ENCODE data around the gene REEP1. TPM values are rescaled to one million over a fixed set of nuclear protein-coding genes. Genes with fewer than 3 reads are reported as not detected.

REEP1 gene
- total and polyA plus RNA-seq, 2 of the 4 experiments (the other 2 are of a cell fraction): under 0.01 to 0.03 TPM

- no peak overlapping the region for H3K4ac ChIP-seq (ENCODE audit: low read depth, low read length)
- BruUV-seq (replicated peaks): no TSS peak
- peaks cover 9% of the 10 kb centered on the region for H3K36me3 ChIP-seq (ENCODE audit: control insufficient read depth, insufficient read depth, low read length)
- no peak for TF ChIP-seq CEBPB (IDR thresholded peaks at IDR 0.05; ENCODE audit: low read depth, low read length)
- no peak for TF ChIP-seq CHD1 (IDR thresholded peaks at IDR 0.05; ENCODE audit: low read depth, low read length)
- TF ChIP-seq MAFK (IDR thresholded peaks at IDR 0.05; ENCODE audit: low read depth, low read length): no peak
- TF ChIP-seq RFX5 (IDR thresholded peaks at IDR 0.05; ENCODE audit: low read depth, low read length): no peak
- TF ChIP-seq CTCF (conservative IDR thresholded peaks at IDR 0.05; ENCODE audit: low read depth, low read length): no peak
- no peak for TF ChIP-seq MAZ (IDR thresholded peaks at IDR 0.05; ENCODE audit: borderline replicate concordance, low read depth, low read length)
- TF ChIP-seq ELK1 (IDR thresholded peaks at IDR 0.05; ENCODE audit: borderline replicate concordance, low read depth, low read length): no peak
- no peak for TF ChIP-seq FOS (IDR thresholded peaks at IDR 0.05; ENCODE audit: low read depth, low read length)
- TF ChIP-seq, protein P1, sequence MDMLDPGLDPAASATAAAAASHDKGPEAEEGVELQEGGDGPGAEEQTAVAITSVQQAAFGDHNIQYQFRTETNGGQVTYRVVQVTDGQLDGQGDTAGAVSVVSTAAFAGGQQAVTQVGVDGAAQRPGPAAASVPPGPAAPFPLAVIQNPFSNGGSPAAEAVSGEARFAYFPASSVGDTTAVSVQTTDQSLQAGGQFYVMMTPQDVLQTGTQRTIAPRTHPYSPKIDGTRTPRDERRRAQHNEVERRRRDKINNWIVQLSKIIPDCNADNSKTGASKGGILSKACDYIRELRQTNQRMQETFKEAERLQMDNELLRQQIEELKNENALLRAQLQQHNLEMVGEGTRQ (IDR thresholded peaks at IDR 0.05; ENCODE audit: low read depth, low read length): no peak
- no peak for TF ChIP-seq MXI1 (IDR thresholded peaks at IDR 0.05; ENCODE audit: borderline replicate concordance, low read depth, low read length)
- TF ChIP-seq SMC3 (IDR thresholded peaks at IDR 0.05; ENCODE audit: low read depth, low read length): no peak
- no peak overlapping the region for H4K91ac ChIP-seq (ENCODE audit: insufficient read depth, low read depth, low read length)
- H2AK5ac ChIP-seq (ENCODE audit: low read depth, low read length): no peak overlapping the region
- no peak overlapping the region for H2AK9ac ChIP-seq (replicated peaks; ENCODE audit: low read depth, low read length, poor library complexity)
- H2BK20ac ChIP-seq (ENCODE audit: low read depth, low read length): no peak overlapping the region
- H3K9me3 ChIP-seq (ENCODE audit: control insufficient read depth, insufficient read depth, low read length): no peaks in the 10 kb centered on the region
- in situ Hi-C loops (cut with MboI; ENCODE audit: low sequenced_read_pairs): no loop called here
- peaks cover 2% of the 10 kb centered on the region; the same call in 1 of the 2 replicates for H3K9me1 ChIP-seq (ENCODE audit: insufficient read depth, low read length)
- intact Hi-C loops (cut with micrococcal nuclease): no loop called here
- 80% methylated on average over 1 of the region's 2 CpGs; no CpG with 5 or more reads in 1 of the 2 experiments for WGBS, 2 experiments (ENCODE audit: extremely low coverage in 2 of 2, insufficient read length in 1 of 2)
- H2BK15ac ChIP-seq (ENCODE audit: low read depth, low read length): no peak overlapping the region
- POLR2A ChIA-PET (ENCODE audit: unreplicated experiment): no interaction called here
- no peak for ATAC-seq (ENCODE audit: low read depth)
- H3K18ac ChIP-seq (ENCODE audit: low read depth, low read length): no peak overlapping the region
- no peak overlapping the region for H2BK5ac ChIP-seq (ENCODE audit: low read depth, low read length, poor library complexity, severe bottlenecking)
- H3K23ac ChIP-seq (ENCODE audit: low read depth, low read length): no peak overlapping the region
- H4K5ac ChIP-seq (ENCODE audit: low read depth, low read length): no peak overlapping the region
- DNase-seq: no peak
- 0 out of 2 replicates have a peak, but pooled peaks cover 1% of the 10 kb centered on the region for H3K4me1 ChIP-seq (ENCODE audit: control insufficient read depth, insufficient read depth, low read length)
- no peak overlapping the region for H3K14ac ChIP-seq (replicated peaks; ENCODE audit: low read depth, low read length)
- H3K27ac ChIP-seq (ENCODE audit: insufficient read depth, low read length): no peak overlapping the region
- CTCF ChIA-PET: interaction anchor here (1.3 kb wide), 1 partner anchor 19 kb away, joined by 3 read pairs; no protein-coding TSS in a partner anchor
- no peak overlapping the region for H3K56ac ChIP-seq (ENCODE audit: extremely low read depth, insufficient read depth, low read length)
- dilution Hi-C loops (cut with HindIII; ENCODE audit: low sequenced_read_pairs, unreplicated experiment): no loop called here
- H3K27me3 ChIP-seq (ENCODE audit: control insufficient read depth, insufficient read depth, low read length): no peaks in the 10 kb centered on the region
- H4K20me1 ChIP-seq (ENCODE audit: insufficient read depth, low read length): no peaks in the 10 kb centered on the region; the same call in 1 of the 2 replicates
- no peak overlapping the region for H3K4me3 ChIP-seq (ENCODE audit: insufficient read depth, low read depth, low read length)
- H3K4me2 ChIP-seq (ENCODE audit: low read depth, low read length): no peak overlapping the region
- H3K9ac ChIP-seq (ENCODE audit: low read depth, low read length): no peak overlapping the region
- H2AFZ ChIP-seq (replicated peaks; ENCODE audit: low read length, poor library complexity): no peak overlapping the region
- H4K8ac ChIP-seq (ENCODE audit: low read depth in 2 of 2, low read length in 2 of 2): no peak overlapping the region
- H2BK120ac ChIP-seq (ENCODE audit: low read depth, low read length): no peak overlapping the region
- H3K79me1 ChIP-seq (ENCODE audit: low read depth in 1 of 2, low read length in 2 of 2): peaks cover 26 to 33% of the 10 kb centered on the region in 2 experiments
Observed at GRCh38 chr2:86202336-86202692, 135.1 kb downstream of the REEP1 start.

Measured in IMR-90 (cell line).